GM12878 (cell line): Measurements from ENCODE around the gene RHOG. TPM values are rescaled to one million over a fixed set of nuclear protein-coding genes. Genes with fewer than 3 reads are reported as not detected.

Experiments
- ATAC-seq: fragments of 200-7000 bp; cut with Tn5 transposase; 3 replicates; pipeline ENCODE4 v1.9.1; 2020; ENCODE audit warnings: mild to moderate bottlenecking, moderate library complexity
- BruUV-seq: library from RNA; stranded (reverse); fragments of 400-500 nt; replicated peaks from 2 replicates; lab custom pipeline; 2021; lab: Mats Ljungman, UMichigan
- CTCF ChIA-PET: fragments of 300-600 bp; sonication (Branson Sonifier 250); formaldehyde crosslinking; extraction: SDS; loops from one replicate; lab custom pipeline; 2021; ENCODE audit warnings: inconsistent platforms; lab: Yijun Ruan, JAX
- POLR2A ChIA-PET: fragments of 350-600 bp; formaldehyde crosslinking; extraction: SDS; loops from one replicate; lab custom pipeline; 2021; ENCODE audit warnings: inconsistent platforms; lab: Charles Lee
- RAD21 ChIA-PET: fragments of 300-600 bp; sonication (Branson Sonifier 250); formaldehyde crosslinking; loops from one replicate; lab custom pipeline; 2023; ENCODE audit warnings: antibody characterized with exemption; ENCODE audit not compliant: unreplicated experiment; lab: Charles Lee
- SMC1A ChIA-PET: fragments of 300-600 bp; sonication (Branson Sonifier 250); formaldehyde crosslinking; loops from one replicate; lab custom pipeline; 2023; ENCODE audit not compliant: unreplicated experiment, uncharacterized antibody; lab: Charles Lee
- DNase-seq: peaks from one replicate; pipeline ENCODE4 v3.0.0-alpha.2; 2011; ENCODE audit warnings: low read depth, low spot score
- FAIRE-seq: peaks from 3 replicates; lab custom pipeline; 2011; peaks lifted over from hg19 to GRCh38; lab: Jason Lieb, UNC
- H2AFZ ChIP-seq: 2 replicates; pipeline ENCODE4 v1.6.0; 2011; ENCODE audit warnings: low read depth, low read length, control low read depth; ENCODE audit not compliant: control insufficient read depth
- H3K27ac ChIP-seq: 2 replicates; pipeline ENCODE4 v1.5.1; 2011; ENCODE audit warnings: control low read depth; ENCODE audit not compliant: control insufficient read depth, insufficient read depth
- H3K27me3 ChIP-seq, 2 experiments: replicated peaks in 1 of 2; 2 replicates each; pipeline versions ENCODE4 v1.6.0 to v1.6.1; 2011; ENCODE audit warnings: low read length in 1 of 2; ENCODE audit not compliant: control insufficient read depth in 2 of 2, insufficient read depth in 2 of 2
- H3K36me3 ChIP-seq, 2 experiments: 2 replicates each; pipeline ENCODE4 v1.5.1; 2011; ENCODE audit warnings: low read length in 1 of 2; ENCODE audit not compliant: control insufficient read depth in 2 of 2, insufficient read depth in 2 of 2
- H3K4me1 ChIP-seq: 2 replicates; pipeline ENCODE4 v1.6.1; 2011; ENCODE audit warnings: mild to moderate bottlenecking, low read length, moderate library complexity, mixed read lengths; ENCODE audit not compliant: control insufficient read depth, insufficient read depth
- H3K4me2 ChIP-seq: 2 replicates; pipeline ENCODE4 v1.6.0; 2011; ENCODE audit warnings: control low read depth; ENCODE audit not compliant: control insufficient read depth, insufficient read depth
- H3K4me3 ChIP-seq: fragments of 200-600 bp; sonication (generic); 2 replicates; pipeline ENCODE4 v1.5.1; 2016
- H3K79me2 ChIP-seq: 2 replicates; pipeline ENCODE4 v1.6.0; 2011; ENCODE audit warnings: low read length; ENCODE audit not compliant: control insufficient read depth, insufficient read depth
- H3K9ac ChIP-seq: 2 replicates; pipeline ENCODE4 v1.8.0; 2011; ENCODE audit warnings: low read length, control low read depth, mixed read lengths; ENCODE audit not compliant: control insufficient read depth, insufficient read depth
- H3K9me3 ChIP-seq: replicated peaks from 3 replicates; pipeline ENCODE4 v1.5.1; 2011; ENCODE audit warnings: mild to moderate bottlenecking, low read length; ENCODE audit not compliant: control insufficient read depth, insufficient read depth
- H4K20me1 ChIP-seq: 2 replicates; pipeline ENCODE4 v1.6.0; 2011; ENCODE audit not compliant: control insufficient read depth, insufficient read depth
- BCL3 ChIP-seq: IDR thresholded peaks from 2 replicates; pipeline ENCODE4 v1.6.1; 2011; ENCODE audit warnings: borderline replicate concordance, low read depth, mild to moderate bottlenecking, moderate library complexity, low read length; ENCODE audit not compliant: insufficient read depth, poor library complexity, severe bottlenecking
- BMI1 ChIP-seq: fragments of 450-650 bp; IDR thresholded peaks from 2 replicates; pipeline ENCODE4 v1.6.1; 2016; ENCODE audit warnings: mild to moderate bottlenecking, moderate library complexity, borderline replicate concordance
- CBX3 ChIP-seq: fragments of 200-600 bp; sonication (generic); IDR thresholded peaks from 2 replicates; pipeline ENCODE4 v1.6.1; 2016; ENCODE audit warnings: low read depth, borderline replicate concordance
- KAT2A ChIP-seq: conservative IDR thresholded peaks from 2 replicates; pipeline ENCODE4 v1.6.1; 2011; ENCODE audit warnings: low read depth, low read length; ENCODE audit not compliant: control insufficient read depth
- NBN ChIP-seq: fragments of 450-650 bp; IDR thresholded peaks from 2 replicates; pipeline ENCODE4 v1.6.1; 2016
- POLR2AphosphoS2 ChIP-seq: IDR thresholded peaks from 2 replicates; pipeline ENCODE4 v1.6.1; 2011; ENCODE audit warnings: low read depth, mild to moderate bottlenecking, low read length, improper control_type of control experiment, moderate library complexity
- WGBS: methylation state at CpG from one replicate; pipeline ENCODE4 v1.1.6; 2016; ENCODE audit warnings: low lambda C conversion rate; ENCODE audit not compliant: insufficient replicate concordance, insufficient coverage; ENCODE audit errors: missing lambda C conversion rate; 5-methylcytosine and 5-hydroxymethylcytosine counted together
- in situ Hi-C: fragments of 300-500 bp; cut with MboI; formaldehyde crosslinking; loops from 9 replicates; pipeline ENCODE4 v1.14.3; 2018; ENCODE audit warnings: mixed read lengths
- intact Hi-C: fragments of 100-400 bp; cut with micrococcal nuclease; formaldehyde crosslinking; loops from one replicate; pipeline ENCODE4 v1.14.2; 2022; ENCODE audit not compliant: unreplicated experiment
- polyA plus RNA-seq, 11 experiments: library from polyadenylated mRNA; depleted of rRNA in 4 of 11; unstranded in 6 of 11; stranded (reverse) in 5 of 11; fragments of >200 nt; fragmentation: Nextera tagmentation in 4 of 11; fragmentation: Illumina TruSeq in 1 of 11; extraction: Ambion mirVana in 4 of 11; extraction: Trizol in 1 of 11; gene quantifications; 1 replicate in 1 of 11; 2 replicates in 10 of 11; pipeline versions ENCODE4 v1.2.1 to v1.2.3, GENCODE V29; 2011 to 2016; ENCODE audit warnings: inconsistent platforms in 2 of 11, missing spikeins in 2 of 11, low read depth in 1 of 11
- total RNA-seq, 4 experiments: library from RNA; depleted of rRNA in 3 of 4; stranded (reverse); fragments of >200 nt in 3 of 4; fragmentation: Illumina TruSeq in 1 of 4; extraction: Trizol in 1 of 4; gene quantifications; 2 replicates each; pipeline versions ENCODE4 v1.2.1 to v1.2.3, GENCODE V29; 2013 to 2021

Gene RHOG
- total and polyA plus RNA-seq, 10 of the 15 experiments (the other 5 are each of a cell fraction or from before 2014, with no cell fraction given): 16.0 to 172 (median 94.8) TPM

- TF ChIP-seq BCL3: no peak
- no peak for TF ChIP-seq NBN
- no peak for TF ChIP-seq BMI1
- TF ChIP-seq KAT2A: no peak
These were observed 18.4 kb downstream of the RHOG start (continued) for GRCh38 chr11:3822312-3822711.

DNA sequence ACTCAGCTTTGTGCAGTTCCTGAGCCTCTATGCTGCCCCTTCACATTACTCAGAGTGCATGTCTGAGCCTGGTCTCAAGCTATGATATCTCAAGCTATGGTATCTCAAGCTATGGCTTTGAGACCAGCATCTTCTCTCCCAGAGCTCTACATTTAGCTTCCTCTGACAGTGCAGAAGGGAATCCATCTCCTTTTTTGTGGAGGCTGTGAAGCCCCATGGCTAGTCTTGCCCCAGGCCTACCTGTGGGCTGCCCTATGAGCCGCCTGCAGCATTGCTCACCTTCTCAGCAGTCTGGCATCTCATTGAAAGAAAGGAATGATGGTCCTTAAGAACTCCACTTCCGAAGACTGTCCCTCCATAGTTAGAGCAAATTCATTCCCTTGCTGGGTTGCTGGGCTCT is 19.8 kb downstream of the RHOG start:
- TF ChIP-seq POLR2AphosphoS2 (no peak), CBX3 (no peak)
- TF ChIP-seq, all 136 proteins: peak for 0
- Histone ChIP-seq H3K4me2 (no peak overlapping the region), H3K4me1 (peaks cover 2% of the 10 kb centered on the region; the same call in 1 of the 2 replicates), H3K9me3 (no peaks in the 10 kb centered on the region), H3K36me3 (peaks cover 0 to 11% of the 10 kb centered on the region in 2 experiments; a peak in 3 of 4 replicates), H3K9ac (no peak overlapping the region), H3K79me2 (no peaks in the 10 kb centered on the region), H3K4me3 (no peak overlapping the region), H2AFZ (no peak overlapping the region), H4K20me1 (no peaks in the 10 kb centered on the region), H3K27ac (no peak overlapping the region), H3K27me3 (no peaks in the 10 kb centered on the region)
- no peak for ATAC-seq
- ChIA-PET POLR2A (no interaction called here), RAD21 (interaction anchor here (0.7 to 1.8 kb wide), 4 partner anchors 12 to 235 kb away, joined by 3 to 7 read pairs (median 5); partner anchors contain the start of genes PGAP2, RHOG and STIM1), SMC1A (interaction anchor here (0.8 to 3.2 kb wide), 6 partner anchors 9 to 266 kb away, joined by 3 to 10 read pairs (median 4); no protein-coding TSS in a partner anchor), CTCF (interaction anchor here (1.1 to 6.6 kb wide), 5 partner anchors 10 to 251 kb away, joined by 7 to 33 read pairs (median 9); partner anchors contain the start of genes PGAP2 and RHOG)
- intact Hi-C loops: no loop called here
- no peak for DNase-seq
- BruUV-seq: no TSS peak
- no peak for FAIRE-seq
- WGBS: 96% methylated on average over 2 of the region's 2 CpGs
- in situ Hi-C loops: no loop called here
